A549 (cell line): ENCODE data around the gene DST.

ENCODE experiments used
- FOSB ChIP-seq: fragments of 250-450 bp; sonication (Bioruptor Pico); IDR thresholded peaks from 2 replicates; pipeline ENCODE4 v1.5.0; 2020; ENCODE audit warnings: mild to moderate bottlenecking, moderate library complexity
- JUN ChIP-seq, 2 experiments: fragments of >200 bp; sonication (Bioruptor Twin); formaldehyde crosslinking; IDR thresholded peaks; 2 replicates in 1 of 2; 3 replicates in 1 of 2; pipeline ENCODE4 v1.6.1; 2016 to 2017
- POLR2A ChIP-seq: IDR thresholded peaks from 2 replicates; pipeline ENCODE4 v1.6.1; 2012; ENCODE audit warnings: mild to moderate bottlenecking, low read length
- TF ChIP-seq, protein P1 (sequence below): fragments of >200 bp; sonication (Bioruptor Twin); formaldehyde crosslinking; IDR thresholded peaks from 3 replicates; pipeline ENCODE4 v1.5.1; 2016

DNA sequence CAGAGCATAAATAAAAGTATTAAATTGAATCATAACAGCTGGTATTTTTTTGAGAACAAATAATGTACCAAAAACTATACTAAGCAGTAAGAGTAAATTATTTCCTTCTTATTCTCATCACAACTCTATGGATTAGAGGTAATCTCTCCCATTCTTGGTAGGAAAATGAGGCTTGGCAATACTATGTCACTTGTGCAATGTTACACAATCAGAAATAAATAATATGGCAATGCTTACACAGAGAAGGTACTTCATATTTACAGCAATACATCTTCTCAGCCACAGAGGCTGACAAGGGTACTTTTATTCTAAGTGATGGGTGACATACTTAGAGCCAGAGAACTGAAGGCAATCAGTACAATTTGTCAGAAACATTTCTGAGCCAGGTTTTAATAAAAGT, 3.9 kb downstream of the DST start:
- TF ChIP-seq, protein P1, sequence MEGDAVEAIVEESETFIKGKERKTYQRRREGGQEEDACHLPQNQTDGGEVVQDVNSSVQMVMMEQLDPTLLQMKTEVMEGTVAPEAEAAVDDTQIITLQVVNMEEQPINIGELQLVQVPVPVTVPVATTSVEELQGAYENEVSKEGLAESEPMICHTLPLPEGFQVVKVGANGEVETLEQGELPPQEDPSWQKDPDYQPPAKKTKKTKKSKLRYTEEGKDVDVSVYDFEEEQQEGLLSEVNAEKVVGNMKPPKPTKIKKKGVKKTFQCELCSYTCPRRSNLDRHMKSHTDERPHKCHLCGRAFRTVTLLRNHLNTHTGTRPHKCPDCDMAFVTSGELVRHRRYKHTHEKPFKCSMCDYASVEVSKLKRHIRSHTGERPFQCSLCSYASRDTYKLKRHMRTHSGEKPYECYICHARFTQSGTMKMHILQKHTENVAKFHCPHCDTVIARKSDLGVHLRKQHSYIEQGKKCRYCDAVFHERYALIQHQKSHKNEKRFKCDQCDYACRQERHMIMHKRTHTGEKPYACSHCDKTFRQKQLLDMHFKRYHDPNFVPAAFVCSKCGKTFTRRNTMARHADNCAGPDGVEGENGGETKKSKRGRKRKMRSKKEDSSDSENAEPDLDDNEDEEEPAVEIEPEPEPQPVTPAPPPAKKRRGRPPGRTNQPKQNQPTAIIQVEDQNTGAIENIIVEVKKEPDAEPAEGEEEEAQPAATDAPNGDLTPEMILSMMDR: no peak
- no peak for TF ChIP-seq FOSB (CRISPR knock-in tag)
- TF ChIP-seq JUN (IDR thresholded peaks at IDR 0.05): no peak
- TF ChIP-seq POLR2A: no peak
